GM12878 (cell line): Measurements from ENCODE around the gene RGS5. TPM values are rescaled to one million over a fixed set of nuclear protein-coding genes. Genes with fewer than 3 reads are reported as not detected.

ENCODE experiments used
- ATAC-seq: fragments of 200-7000 bp; cut with Tn5 transposase; 3 replicates; pipeline ENCODE4 v1.9.1; 2020; ENCODE audit warnings: mild to moderate bottlenecking, moderate library complexity
- BruUV-seq: library from RNA; stranded (reverse); fragments of 400-500 nt; replicated peaks from 2 replicates; lab custom pipeline; 2021; lab: Mats Ljungman, UMichigan
- CTCF ChIA-PET: fragments of 300-600 bp; sonication (Branson Sonifier 250); formaldehyde crosslinking; extraction: SDS; loops from one replicate; lab custom pipeline; 2021; ENCODE audit warnings: inconsistent platforms; lab: Yijun Ruan, JAX
- POLR2A ChIA-PET: fragments of 350-600 bp; formaldehyde crosslinking; extraction: SDS; loops from one replicate; lab custom pipeline; 2021; ENCODE audit warnings: inconsistent platforms; lab: Charles Lee
- RAD21 ChIA-PET: fragments of 300-600 bp; sonication (Branson Sonifier 250); formaldehyde crosslinking; loops from one replicate; lab custom pipeline; 2023; ENCODE audit warnings: antibody characterized with exemption; ENCODE audit not compliant: unreplicated experiment; lab: Charles Lee
- SMC1A ChIA-PET: fragments of 300-600 bp; sonication (Branson Sonifier 250); formaldehyde crosslinking; loops from one replicate; lab custom pipeline; 2023; ENCODE audit not compliant: unreplicated experiment, uncharacterized antibody; lab: Charles Lee
- DNase-seq: peaks from one replicate; pipeline ENCODE4 v3.0.0-alpha.2; 2011; ENCODE audit warnings: low read depth, low spot score
- FAIRE-seq: peaks from 3 replicates; lab custom pipeline; 2011; peaks lifted over from hg19 to GRCh38; lab: Jason Lieb, UNC
- H2AFZ ChIP-seq: 2 replicates; pipeline ENCODE4 v1.6.0; 2011; ENCODE audit warnings: low read depth, low read length, control low read depth; ENCODE audit not compliant: control insufficient read depth
- H3K27ac ChIP-seq: 2 replicates; pipeline ENCODE4 v1.5.1; 2011; ENCODE audit warnings: control low read depth; ENCODE audit not compliant: control insufficient read depth, insufficient read depth
- H3K27me3 ChIP-seq, 2 experiments: replicated peaks in 1 of 2; 2 replicates each; pipeline versions ENCODE4 v1.6.0 to v1.6.1; 2011; ENCODE audit warnings: low read length in 1 of 2; ENCODE audit not compliant: control insufficient read depth in 2 of 2, insufficient read depth in 2 of 2
- H3K36me3 ChIP-seq, 2 experiments: 2 replicates each; pipeline ENCODE4 v1.5.1; 2011; ENCODE audit warnings: low read length in 1 of 2; ENCODE audit not compliant: control insufficient read depth in 2 of 2, insufficient read depth in 2 of 2
- H3K4me1 ChIP-seq: 2 replicates; pipeline ENCODE4 v1.6.1; 2011; ENCODE audit warnings: mild to moderate bottlenecking, low read length, moderate library complexity, mixed read lengths; ENCODE audit not compliant: control insufficient read depth, insufficient read depth
- H3K4me2 ChIP-seq: 2 replicates; pipeline ENCODE4 v1.6.0; 2011; ENCODE audit warnings: control low read depth; ENCODE audit not compliant: control insufficient read depth, insufficient read depth
- H3K4me3 ChIP-seq: fragments of 200-600 bp; sonication (generic); 2 replicates; pipeline ENCODE4 v1.5.1; 2016
- H3K79me2 ChIP-seq: 2 replicates; pipeline ENCODE4 v1.6.0; 2011; ENCODE audit warnings: low read length; ENCODE audit not compliant: control insufficient read depth, insufficient read depth
- H3K9ac ChIP-seq: 2 replicates; pipeline ENCODE4 v1.8.0; 2011; ENCODE audit warnings: low read length, control low read depth, mixed read lengths; ENCODE audit not compliant: control insufficient read depth, insufficient read depth
- H3K9me3 ChIP-seq: replicated peaks from 3 replicates; pipeline ENCODE4 v1.5.1; 2011; ENCODE audit warnings: mild to moderate bottlenecking, low read length; ENCODE audit not compliant: control insufficient read depth, insufficient read depth
- H4K20me1 ChIP-seq: 2 replicates; pipeline ENCODE4 v1.6.0; 2011; ENCODE audit not compliant: control insufficient read depth, insufficient read depth
- CBX5 ChIP-seq: sonication (generic); IDR thresholded peaks from 2 replicates; pipeline ENCODE4 v1.6.1; 2016; ENCODE audit warnings: low read depth, moderate library complexity, mild to moderate bottlenecking, inconsistent platforms
- EED ChIP-seq: sonication (generic); IDR thresholded peaks from 2 replicates; pipeline ENCODE4 v1.6.1; 2016; ENCODE audit warnings: antibody characterized with exemption, low read depth
- EGR1 ChIP-seq, 2 experiments: IDR thresholded peaks; 1 replicate in 1 of 2; 2 replicates in 1 of 2; pipeline ENCODE4 v1.6.1; 2011 to 2012; ENCODE audit warnings: low read depth in 2 of 2, low read length in 2 of 2, borderline replicate concordance in 1 of 2, mild to moderate bottlenecking in 1 of 2, moderate library complexity in 1 of 2
- FOXK2 ChIP-seq: fragments of 450-650 bp; IDR thresholded peaks from 2 replicates; pipeline ENCODE4 v1.6.1; 2017; ENCODE audit warnings: mild to moderate bottlenecking, moderate library complexity
- NFYA ChIP-seq: IDR thresholded peaks from 2 replicates; pipeline ENCODE4 v1.6.1; 2011; ENCODE audit warnings: low read depth, mild to moderate bottlenecking, low read length, improper control_type of control experiment, borderline replicate concordance
- SIN3A ChIP-seq: IDR thresholded peaks from 2 replicates; pipeline ENCODE4 v1.6.1; 2012; ENCODE audit warnings: low read depth, low read length, improper control_type of control experiment
- SRF ChIP-seq, 2 experiments: IDR thresholded peaks; 2 replicates each; pipeline ENCODE4 v1.6.1; 2011; ENCODE audit warnings: low read depth in 2 of 2, low read length in 2 of 2, mild to moderate bottlenecking in 1 of 2, moderate library complexity in 1 of 2
- YBX1 ChIP-seq: fragments of 450-650 bp; IDR thresholded peaks from 2 replicates; pipeline ENCODE4 v1.6.1; 2016; ENCODE audit warnings: antibody characterized with exemption
- ZBTB33 ChIP-seq: fragments of 450-650 bp; IDR thresholded peaks from 2 replicates; pipeline ENCODE4 v1.6.1; 2017; ENCODE audit warnings: mild to moderate bottlenecking
- WGBS: methylation state at CpG from one replicate; pipeline ENCODE4 v1.1.6; 2016; ENCODE audit warnings: low lambda C conversion rate; ENCODE audit not compliant: insufficient replicate concordance, insufficient coverage; ENCODE audit errors: missing lambda C conversion rate; 5-methylcytosine and 5-hydroxymethylcytosine counted together
- in situ Hi-C: fragments of 300-500 bp; cut with MboI; formaldehyde crosslinking; loops from 9 replicates; pipeline ENCODE4 v1.14.3; 2018; ENCODE audit warnings: mixed read lengths
- intact Hi-C: fragments of 100-400 bp; cut with micrococcal nuclease; formaldehyde crosslinking; loops from one replicate; pipeline ENCODE4 v1.14.2; 2022; ENCODE audit not compliant: unreplicated experiment
- polyA plus RNA-seq, 11 experiments: library from polyadenylated mRNA; depleted of rRNA in 4 of 11; unstranded in 6 of 11; stranded (reverse) in 5 of 11; fragments of >200 nt; fragmentation: Nextera tagmentation in 4 of 11; fragmentation: Illumina TruSeq in 1 of 11; extraction: Ambion mirVana in 4 of 11; extraction: Trizol in 1 of 11; gene quantifications; 1 replicate in 1 of 11; 2 replicates in 10 of 11; pipeline versions ENCODE4 v1.2.1 to v1.2.3, GENCODE V29; 2011 to 2016; ENCODE audit warnings: inconsistent platforms in 2 of 11, missing spikeins in 2 of 11, low read depth in 1 of 11
- total RNA-seq, 4 experiments: library from RNA; depleted of rRNA in 3 of 4; stranded (reverse); fragments of >200 nt in 3 of 4; fragmentation: Illumina TruSeq in 1 of 4; extraction: Trizol in 1 of 4; gene quantifications; 2 replicates each; pipeline versions ENCODE4 v1.2.1 to v1.2.3, GENCODE V29; 2013 to 2021
- TF ChIP-seq, protein P1 (sequence below): fragments of 450-650 bp; IDR thresholded peaks from 2 replicates; pipeline ENCODE4 v1.6.1; 2017; ENCODE audit warnings: borderline replicate concordance
- TF ChIP-seq, protein P2 (sequence below): IDR thresholded peaks from 2 replicates; pipeline ENCODE4 v1.6.1; 2011; ENCODE audit warnings: borderline replicate concordance, low read depth, mild to moderate bottlenecking, moderate library complexity, mixed read lengths, low read length; ENCODE audit not compliant: insufficient read depth; ENCODE audit errors: extremely low read length

RGS5 gene
- total and polyA plus RNA-seq, 10 of the 15 experiments (the other 5 are each of a cell fraction or from before 2014, with no cell fraction given) = 0.63 to 7.4 (median 2.8) TPM

GRCh38 chr1:163203561-163203960, 845 bp upstream of the RGS5 start:
- CTCF ChIA-PET = interaction anchor here (1.2 kb wide), 1 partner anchor 32 kb away, joined by 4 read pairs; no protein-coding TSS in a partner anchor

More at GRCh38 chr1:163203561-163203960, 845 bp upstream of the RGS5 start:
- Histone ChIP-seq H3K9ac (no peak overlapping the region), H3K36me3 (no peaks in the 10 kb centered on the region), H3K4me3 (no peak overlapping the region), H2AFZ (no peak overlapping the region), H3K27ac (no peak overlapping the region), H3K4me2 (no peak overlapping the region), H3K9me3 (no peaks in the 10 kb centered on the region), H3K27me3 (no peaks in the 10 kb centered on the region), H3K79me2 (no peaks in the 10 kb centered on the region), H4K20me1 (no peaks in the 10 kb centered on the region), H3K4me1 (no peaks in the 10 kb centered on the region)
- ATAC-seq (no peak), DNase-seq (no peak), FAIRE-seq (no peak)
- intact Hi-C loops (loop anchor here (10.0 kb wide), 1 partner anchor 61 kb away; no protein-coding TSS in a partner anchor), in situ Hi-C loops (no loop called here)
- ChIA-PET RAD21 (no interaction called here), SMC1A (interaction anchor here (1.1 kb wide), 1 partner anchor 9 kb away, joined by 3 read pairs; no protein-coding TSS in a partner anchor), POLR2A (no interaction called here)
- no TSS peak for BruUV-seq
- no peak for TF ChIP-seq SIN3A
- no peak for TF ChIP-seq YBX1
- TF ChIP-seq ZBTB33 = no peak
- no peak for TF ChIP-seq FOXK2
- TF ChIP-seq EGR1 (IDR thresholded peaks at IDR 0.05; ENCODE audit: borderline replicate concordance in 1 of 2, low read depth in 2 of 2, low read length in 2 of 2) = no peak
- TF ChIP-seq SRF (IDR thresholded peaks at IDR 0.05; ENCODE audit: low read depth in 2 of 2, low read length in 2 of 2) = no peak
- TF ChIP-seq NFYA = no peak
- TF ChIP-seq EED = no peak
- TF ChIP-seq, protein P1, sequence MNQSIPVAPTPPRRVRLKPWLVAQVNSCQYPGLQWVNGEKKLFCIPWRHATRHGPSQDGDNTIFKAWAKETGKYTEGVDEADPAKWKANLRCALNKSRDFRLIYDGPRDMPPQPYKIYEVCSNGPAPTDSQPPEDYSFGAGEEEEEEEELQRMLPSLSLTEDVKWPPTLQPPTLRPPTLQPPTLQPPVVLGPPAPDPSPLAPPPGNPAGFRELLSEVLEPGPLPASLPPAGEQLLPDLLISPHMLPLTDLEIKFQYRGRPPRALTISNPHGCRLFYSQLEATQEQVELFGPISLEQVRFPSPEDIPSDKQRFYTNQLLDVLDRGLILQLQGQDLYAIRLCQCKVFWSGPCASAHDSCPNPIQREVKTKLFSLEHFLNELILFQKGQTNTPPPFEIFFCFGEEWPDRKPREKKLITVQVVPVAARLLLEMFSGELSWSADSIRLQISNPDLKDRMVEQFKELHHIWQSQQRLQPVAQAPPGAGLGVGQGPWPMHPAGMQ = no peak
- TF ChIP-seq CBX5 = no peak
- TF ChIP-seq, protein P2, sequence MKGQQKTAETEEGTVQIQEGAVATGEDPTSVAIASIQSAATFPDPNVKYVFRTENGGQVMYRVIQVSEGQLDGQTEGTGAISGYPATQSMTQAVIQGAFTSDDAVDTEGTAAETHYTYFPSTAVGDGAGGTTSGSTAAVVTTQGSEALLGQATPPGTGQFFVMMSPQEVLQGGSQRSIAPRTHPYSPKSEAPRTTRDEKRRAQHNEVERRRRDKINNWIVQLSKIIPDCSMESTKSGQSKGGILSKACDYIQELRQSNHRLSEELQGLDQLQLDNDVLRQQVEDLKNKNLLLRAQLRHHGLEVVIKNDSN = no peak
- 0% methylated on average over 1 of the region's 1 CpG for WGBS
